GM21619 (cell line): ENCODE measurements around the gene SBK3.
"Not testable (repeated sequence)": the region's sequence is repeated elsewhere in the genome, so short reads cannot be mapped to it uniquely, and the experiment has no call there.

Experiments used
- ATAC-seq: cut with Tn5 transposase; IDR thresholded peaks from one replicate; pipeline ENCODE4 v1.9.1; 2021; ENCODE audit not compliant: unreplicated experiment

SBK3 gene

GRCh38 chr19:55578031-55578760 lies 32.9 kb upstream of the SBK3 start:
- ATAC-seq, result no peak

GRCh38 chr19:55576746-55577145 lies 31.4 kb upstream of the SBK3 start:
- ATAC-seq, result no peak

GRCh38 chr19:55573929-55574328 lies 28.6 kb upstream of the SBK3 start:
- not testable (repeated sequence) for ATAC-seq

- not testable (repeated sequence) for ATAC-seq
These were observed 24.1 kb upstream of the SBK3 start for GRCh38 chr19:55569477-55569876.

- no peak for ATAC-seq
These were observed 22.5 kb upstream of the SBK3 start for GRCh38 chr19:55567708-55568328.

- no peak for ATAC-seq
These were observed 21.5 kb upstream of the SBK3 start for GRCh38 chr19:55566823-55567222.

GRCh38 chr19:55563261-55563690 lies 17.9 kb upstream of the SBK3 start:
- no peak for ATAC-seq

GRCh38 chr19:55559684-55560083 lies 14.3 kb upstream of the SBK3 start:
- ATAC-seq, result no peak

- no peak for ATAC-seq
These were observed 9.4 kb upstream of the SBK3 start for GRCh38 chr19:55554741-55555152.

GRCh38 chr19:55554302-55554701 lies 9.0 kb upstream of the SBK3 start:
- ATAC-seq, result no peak

- no peak for ATAC-seq
These were observed 8.2 kb upstream of the SBK3 start for GRCh38 chr19:55553217-55554182.

GRCh38 chr19:55552620-55553019 lies 7.3 kb upstream of the SBK3 start:
- no peak for ATAC-seq

GRCh38 chr19:55552206-55552605 lies 6.9 kb upstream of the SBK3 start:
- no peak for ATAC-seq

- ATAC-seq, result no peak
These were observed 4.9 kb upstream of the SBK3 start for GRCh38 chr19:55550321-55550650.

- ATAC-seq, result no peak
These were observed 4.4 kb upstream of the SBK3 start for GRCh38 chr19:55549500-55550320.

- no peak for ATAC-seq
These were observed 1.7 kb upstream of the SBK3 start for GRCh38 chr19:55546822-55547614.

- no peak for ATAC-seq
These were observed 668 bp upstream of the SBK3 start for GRCh38 chr19:55546011-55546410.

GRCh38 chr19:55544776-55545439 lies 435 bp downstream of the SBK3 start:
- no peak for ATAC-seq

GRCh38 chr19:55544014-55544413 lies 1.3 kb downstream of the SBK3 start:
- no peak for ATAC-seq
